GM18867 (cell line): ENCODE measurements around the gene GGA3.
"Not testable (repeated sequence)": the region's sequence is repeated elsewhere in the genome, so short reads cannot be mapped to it uniquely, and the experiment has no call there.

Experiments used
- ATAC-seq: cut with Tn5 transposase; IDR thresholded peaks from one replicate; pipeline ENCODE4 v1.9.1; 2021; ENCODE audit warnings: mild to moderate bottlenecking, moderate library complexity; ENCODE audit not compliant: unreplicated experiment

GGA3 gene

DNA sequence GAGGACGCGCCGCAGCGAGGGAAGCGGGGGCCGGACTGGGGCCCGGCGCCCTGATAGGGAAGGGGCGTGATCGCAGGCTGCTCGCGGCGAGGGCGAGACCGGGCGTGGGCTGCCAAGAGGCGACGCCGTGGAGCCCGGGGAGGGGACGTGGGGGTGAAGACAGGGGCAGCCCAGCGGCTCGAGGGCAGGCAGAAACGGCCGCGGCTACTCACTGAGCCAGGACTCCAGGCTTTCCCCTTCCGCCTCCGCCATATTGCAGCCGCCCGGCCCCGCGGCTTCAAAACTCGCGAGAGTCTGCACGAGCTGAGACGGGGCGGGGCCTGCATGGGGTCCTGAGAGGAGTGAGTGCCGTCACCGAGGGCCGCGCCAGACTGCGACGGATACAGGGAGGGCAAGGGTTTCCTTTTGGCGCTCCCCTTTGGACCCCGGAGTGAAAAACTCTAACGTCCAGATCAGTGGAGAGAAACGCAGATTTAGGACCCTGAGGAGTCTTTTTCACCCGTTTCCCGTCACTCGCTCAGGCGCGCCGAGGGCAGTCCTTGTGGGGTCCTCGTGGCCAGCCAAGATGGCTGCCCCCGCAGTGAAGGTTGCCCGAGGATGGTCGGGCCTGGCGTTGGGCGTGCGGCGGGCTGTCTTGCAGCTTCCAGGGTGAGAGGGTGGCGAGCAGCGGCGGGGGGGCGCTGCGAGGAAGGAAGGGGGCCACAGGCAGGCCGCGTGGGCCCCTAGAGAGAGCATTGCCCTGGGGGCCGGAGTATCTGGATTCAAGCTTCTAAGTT lies at the start of gene GGA3, which contains the start of gene MRPS7:
Gene GGA3, minus strand, starts transcription at position 271 of the 776 bp plus-strand sequence. Its CDS starts 19 bp downstream, at position 252.
Gene MRPS7, plus strand, starts transcription at position 544 of the 776 bp plus-strand sequence. Its CDS starts 22 bp downstream, at position 566.
- peak; percentile 85 for ATAC-seq

- no peak for ATAC-seq
These were observed 47.6 kb upstream of the GGA3 start for GRCh38 chr17:75308732-75309629.

- ATAC-seq: no peak
These were observed 46.7 kb upstream of the GGA3 start for GRCh38 chr17:75307957-75308731.

DNA sequence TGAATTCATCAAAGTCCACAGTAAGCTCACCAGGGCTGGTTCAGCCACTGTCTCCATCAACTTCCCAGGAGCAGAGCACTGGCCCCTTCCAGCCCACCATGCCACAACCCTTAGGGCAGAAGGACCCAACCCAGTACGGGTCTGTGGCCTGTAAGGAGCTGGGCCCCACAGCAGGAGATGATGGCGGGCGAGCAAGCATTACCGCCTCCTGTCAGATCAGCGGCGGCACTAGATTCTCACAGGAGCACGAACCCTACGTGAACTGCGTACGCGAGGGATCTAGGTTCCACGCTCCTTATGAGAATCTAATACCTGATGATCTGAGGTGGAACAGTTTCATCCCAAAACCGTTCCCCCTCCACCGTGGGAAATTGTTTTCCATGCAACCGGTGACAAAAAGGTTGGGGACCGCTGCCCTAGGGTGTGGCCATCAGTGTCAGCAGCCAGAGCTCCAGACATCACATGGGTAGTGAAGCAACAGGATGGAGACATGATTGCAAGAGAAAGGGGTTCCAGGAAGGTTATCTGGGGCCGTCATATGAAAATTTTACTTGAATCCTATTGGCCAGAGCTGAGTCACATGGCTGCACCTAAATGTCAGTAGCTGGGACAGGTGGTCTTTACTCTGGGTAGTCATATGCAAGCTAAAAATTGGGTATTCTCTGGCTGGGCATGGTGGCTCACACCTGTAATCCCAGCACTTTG lies 40.2 kb upstream of the GGA3 start:
- ATAC-seq: no peak

- ATAC-seq: no peak
These were observed 39.6 kb upstream of the GGA3 start for GRCh38 chr17:75301049-75301448.

DNA sequence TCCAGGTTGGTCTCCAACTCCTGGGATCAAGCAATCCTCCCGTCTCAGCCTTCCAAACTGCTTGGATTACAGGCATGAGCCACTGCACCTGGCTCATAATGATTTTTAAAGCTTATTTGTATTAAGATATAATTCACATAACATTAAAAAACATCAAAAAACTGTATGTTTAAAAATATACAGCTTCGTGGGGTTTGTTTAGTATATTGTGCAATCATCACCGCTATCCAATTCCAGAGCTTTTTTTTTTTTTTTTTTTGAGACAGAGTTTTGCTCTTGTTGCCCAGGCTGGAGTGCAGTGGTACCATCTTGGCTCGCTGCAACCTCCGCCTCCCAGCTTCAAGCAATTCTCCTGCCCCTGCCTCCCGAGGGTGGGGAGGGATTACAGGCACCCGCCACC lies 38.9 kb upstream of the GGA3 start:
- ATAC-seq: no peak

- ATAC-seq: peak; percentile 60
These were observed 34.1 kb upstream of the GGA3 start for GRCh38 chr17:75295201-75296158.

DNA sequence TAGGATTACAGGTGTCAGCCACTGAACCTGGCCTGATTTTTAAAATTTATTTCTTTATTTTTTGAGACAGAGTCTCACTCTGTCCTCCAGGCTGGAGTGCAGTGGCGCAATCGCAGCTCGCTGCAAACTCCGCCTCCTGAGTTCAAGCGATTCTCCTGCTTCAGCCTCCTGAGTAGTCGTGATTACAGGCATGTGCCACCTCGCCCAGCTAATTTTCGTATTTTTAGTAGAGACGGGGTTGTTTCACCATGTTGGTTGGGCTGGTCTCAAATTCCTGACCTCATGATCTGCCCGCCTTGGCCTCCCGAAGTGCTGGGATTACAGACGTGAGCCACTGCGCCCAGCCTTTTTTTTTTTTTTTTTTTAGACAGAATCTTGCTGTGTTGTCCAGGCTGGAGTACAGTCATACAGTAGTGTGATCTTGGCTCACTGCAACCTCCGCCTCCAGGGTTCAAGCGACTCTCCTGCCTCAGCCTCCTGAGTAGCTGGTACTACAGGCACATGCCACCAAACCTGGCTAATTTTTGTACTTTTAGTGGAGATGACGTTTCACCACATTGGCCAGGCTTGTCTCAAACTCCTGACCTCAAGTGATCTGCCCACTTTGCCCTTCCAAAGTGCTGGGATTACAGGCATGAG lies 31.5 kb upstream of the GGA3 start:
- ATAC-seq: not testable (repeated sequence)

GRCh38 chr17:75289832-75290337 lies 28.5 kb upstream of the GGA3 start:
- ATAC-seq: peak; percentile 31

DNA sequence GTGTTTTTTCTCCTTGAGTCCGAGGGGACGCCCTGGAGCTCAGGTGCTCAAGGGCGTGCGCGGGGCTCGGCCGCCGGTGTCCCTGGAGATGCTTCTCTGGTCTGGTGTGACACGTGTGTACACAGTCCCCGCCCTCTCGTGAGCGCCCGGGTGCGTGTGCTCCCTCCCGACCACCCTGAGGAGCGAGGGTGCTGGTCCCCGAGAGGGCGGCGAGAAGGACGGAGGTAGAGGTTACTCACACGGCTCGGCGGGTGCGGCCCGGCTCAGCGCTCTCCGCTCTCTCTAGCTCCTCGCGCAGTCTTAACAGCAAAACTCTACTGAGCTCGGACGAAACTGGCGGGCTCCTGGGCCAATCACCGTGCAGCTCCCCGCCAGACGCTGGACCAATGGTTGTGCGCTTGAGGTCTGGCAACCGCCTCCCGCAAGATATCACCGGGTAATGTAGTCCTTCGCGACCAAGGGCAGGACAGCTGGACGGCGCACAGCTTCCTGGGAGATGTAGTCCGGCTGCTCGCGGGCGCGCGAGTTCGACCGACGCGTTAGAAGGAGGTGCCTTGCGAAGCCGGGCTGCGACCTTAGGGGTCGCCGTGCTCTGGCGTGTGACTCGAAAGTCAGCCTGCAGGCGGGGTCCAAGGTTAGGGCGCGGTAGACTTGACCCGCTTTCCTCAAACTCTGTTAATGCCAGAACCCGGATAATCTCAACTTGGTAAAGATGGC lies 27.9 kb upstream of the GGA3 start, which contains the start of gene SLC25A19:
Gene SLC25A19, minus strand, starts transcription at position 319 of the 717 bp plus-strand sequence. CDS start 2,669 bp downstream, outside the sequence.
- ATAC-seq: peak; percentile 88

GRCh38 chr17:75288770-75289114 lies 27.3 kb upstream of the GGA3 start:
- peak; percentile 11 for ATAC-seq

DNA sequence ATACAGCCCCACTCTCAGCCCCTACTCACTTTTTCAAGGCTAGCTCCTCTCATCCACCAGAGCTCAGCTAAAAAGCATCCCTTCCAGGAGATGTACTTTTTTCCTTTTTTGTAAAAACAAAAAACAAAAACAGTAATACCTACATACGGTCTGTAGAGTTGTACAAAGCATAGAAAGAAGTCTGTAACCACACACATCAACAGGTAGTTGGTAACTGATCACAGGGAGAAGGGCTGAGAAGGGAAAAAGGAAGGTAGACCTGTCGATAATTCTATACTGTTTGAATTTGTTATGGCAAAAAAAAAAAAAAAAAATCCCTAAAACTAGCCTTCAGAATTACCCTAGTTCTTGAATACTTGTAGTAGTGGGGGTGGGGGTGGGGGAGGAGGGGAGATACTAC lies 27.0 kb upstream of the GGA3 start:
- ATAC-seq: no peak

GRCh38 chr17:75287221-75287620 lies 25.8 kb upstream of the GGA3 start:
- no peak for ATAC-seq

GRCh38 chr17:75285123-75285522 lies 23.7 kb upstream of the GGA3 start:
- ATAC-seq: no peak

GRCh38 chr17:75280189-75280588 lies 18.8 kb upstream of the GGA3 start:
- ATAC-seq: not testable (repeated sequence)

GRCh38 chr17:75277664-75278071 lies 16.3 kb upstream of the GGA3 start:
- ATAC-seq: no peak

DNA sequence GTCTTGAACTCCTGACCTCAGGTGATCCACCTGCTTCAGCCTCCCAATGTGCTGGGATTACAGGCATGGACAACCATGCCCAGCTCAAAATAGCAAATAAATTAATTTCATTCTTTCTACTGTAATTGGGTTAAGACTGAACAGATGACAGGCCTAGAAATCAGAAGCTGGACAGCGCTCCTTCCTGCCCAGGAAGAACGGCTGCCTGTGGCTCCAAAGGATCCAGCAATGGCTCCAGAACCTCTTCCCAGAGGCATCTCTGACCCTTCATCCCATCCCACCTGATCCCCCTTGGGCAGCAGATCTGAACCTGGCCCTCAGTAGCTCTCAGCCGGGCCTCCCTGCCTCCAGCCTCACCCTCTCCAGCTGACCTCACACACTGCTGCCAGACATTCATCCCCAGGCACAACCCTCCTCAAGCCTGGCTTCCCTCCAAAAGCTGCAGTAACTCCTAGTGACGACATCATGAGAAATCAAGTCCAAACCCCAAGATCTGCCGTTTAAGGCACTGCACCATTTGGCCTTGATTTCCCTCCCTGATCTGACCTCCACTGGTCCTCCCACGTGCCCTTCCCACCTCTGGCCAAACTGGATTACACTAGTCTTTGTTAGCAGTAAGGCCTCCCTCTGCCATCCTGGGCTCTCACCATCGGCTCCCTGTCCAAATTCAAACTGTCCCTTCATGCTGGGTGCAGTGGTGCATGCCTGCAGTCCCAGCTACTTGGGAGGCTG lies 12.7 kb upstream of the GGA3 start:
- ATAC-seq: no peak
